Measurements from ENCODE around the gene ZC3H8.

The ZC3H8 gene

GRCh38 chr2:112195167-112195766, 59.6 kb downstream of the ZC3H8 start:
- no peak overlapping the region for H3K4me2 ChIP-seq (ENCODE audit: low read length)
- H3K27me3 ChIP-seq (ENCODE audit: insufficient read depth, low read length) = 0 out of 2 replicates have a peak, but pooled peaks cover 6% of the 10 kb centered on the region
- H3K9me2 ChIP-seq (ENCODE audit: low read depth, low read length) = no peaks in the 10 kb centered on the region
- no peaks in the 10 kb centered on the region for H3K4me1 ChIP-seq (ENCODE audit: insufficient read depth, low read length, severe bottlenecking)
- no peaks in the 10 kb centered on the region for H4K20me1 ChIP-seq (ENCODE audit: insufficient read depth, low read length)
- no peak overlapping the region for H3K9ac ChIP-seq (ENCODE audit: low read length)
- TF ChIP-seq, protein P1, sequence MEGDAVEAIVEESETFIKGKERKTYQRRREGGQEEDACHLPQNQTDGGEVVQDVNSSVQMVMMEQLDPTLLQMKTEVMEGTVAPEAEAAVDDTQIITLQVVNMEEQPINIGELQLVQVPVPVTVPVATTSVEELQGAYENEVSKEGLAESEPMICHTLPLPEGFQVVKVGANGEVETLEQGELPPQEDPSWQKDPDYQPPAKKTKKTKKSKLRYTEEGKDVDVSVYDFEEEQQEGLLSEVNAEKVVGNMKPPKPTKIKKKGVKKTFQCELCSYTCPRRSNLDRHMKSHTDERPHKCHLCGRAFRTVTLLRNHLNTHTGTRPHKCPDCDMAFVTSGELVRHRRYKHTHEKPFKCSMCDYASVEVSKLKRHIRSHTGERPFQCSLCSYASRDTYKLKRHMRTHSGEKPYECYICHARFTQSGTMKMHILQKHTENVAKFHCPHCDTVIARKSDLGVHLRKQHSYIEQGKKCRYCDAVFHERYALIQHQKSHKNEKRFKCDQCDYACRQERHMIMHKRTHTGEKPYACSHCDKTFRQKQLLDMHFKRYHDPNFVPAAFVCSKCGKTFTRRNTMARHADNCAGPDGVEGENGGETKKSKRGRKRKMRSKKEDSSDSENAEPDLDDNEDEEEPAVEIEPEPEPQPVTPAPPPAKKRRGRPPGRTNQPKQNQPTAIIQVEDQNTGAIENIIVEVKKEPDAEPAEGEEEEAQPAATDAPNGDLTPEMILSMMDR (IDR thresholded peaks at IDR 0.05; ENCODE audit: low read length) = no peak
- no peak for TF ChIP-seq EZH2 (IDR thresholded peaks at IDR 0.05; ENCODE audit: borderline replicate concordance, low read length)
- H3K36me3 ChIP-seq (ENCODE audit: insufficient read depth, low read length) = no peaks in the 10 kb centered on the region; the same call in 1 of the 2 replicates
- no peak overlapping the region for H2AFZ ChIP-seq (ENCODE audit: low read length)
- no peaks in the 10 kb centered on the region for H3F3A ChIP-seq (ENCODE audit: insufficient read depth, low read length)
- H3K79me2 ChIP-seq (ENCODE audit: insufficient read depth, low read length) = no peaks in the 10 kb centered on the region
- H3K4me3 ChIP-seq (ENCODE audit: low read depth, low read length, poor library complexity, severe bottlenecking) = no peak overlapping the region
- H3K27ac ChIP-seq (ENCODE audit: low read depth, low read length, poor library complexity, severe bottlenecking) = no peak overlapping the region
- H3K9me3 ChIP-seq (ENCODE audit: low read length) = no peaks in the 10 kb centered on the region

- no peak overlapping the region for H3K4me3 ChIP-seq (ENCODE audit: low read depth, low read length, poor library complexity, severe bottlenecking)
- H4K20me1 ChIP-seq (ENCODE audit: insufficient read depth, low read length) = no peaks in the 10 kb centered on the region
- TF ChIP-seq, protein P1 (IDR thresholded peaks at IDR 0.05; ENCODE audit: low read length) = no peak
- no peak for TF ChIP-seq EZH2 (IDR thresholded peaks at IDR 0.05; ENCODE audit: borderline replicate concordance, low read length)
- 0 out of 2 replicates have a peak, but pooled peaks cover 5% of the 10 kb centered on the region for H3F3A ChIP-seq (ENCODE audit: insufficient read depth, low read length)
- no peaks in the 10 kb centered on the region for H3K79me2 ChIP-seq (ENCODE audit: insufficient read depth, low read length)
- no peaks in the 10 kb centered on the region for H3K4me1 ChIP-seq (ENCODE audit: insufficient read depth, low read length, severe bottlenecking)
- H3K4me2 ChIP-seq (ENCODE audit: low read length) = no peak overlapping the region
- H3K27me3 ChIP-seq (ENCODE audit: insufficient read depth, low read length) = no peaks in the 10 kb centered on the region
- H3K9me3 ChIP-seq (ENCODE audit: low read length) = no peaks in the 10 kb centered on the region
- no peak overlapping the region for H3K9ac ChIP-seq (ENCODE audit: low read length)
- no peak overlapping the region for H2AFZ ChIP-seq (ENCODE audit: low read length)
- H3K27ac ChIP-seq (ENCODE audit: low read depth, low read length, poor library complexity, severe bottlenecking) = no peak overlapping the region
- no peaks in the 10 kb centered on the region for H3K9me2 ChIP-seq (ENCODE audit: low read depth, low read length)
- H3K36me3 ChIP-seq (ENCODE audit: insufficient read depth, low read length) = no peaks in the 10 kb centered on the region
Measured at GRCh38 chr2:112194482-112194881, 60.4 kb downstream of the ZC3H8 start.

- H3K4me1 ChIP-seq (ENCODE audit: insufficient read depth, low read length, severe bottlenecking) = no peaks in the 10 kb centered on the region
- TF ChIP-seq, protein P1 (IDR thresholded peaks at IDR 0.05; ENCODE audit: low read length) = no peak
- TF ChIP-seq EZH2 (IDR thresholded peaks at IDR 0.05; ENCODE audit: borderline replicate concordance, low read length) = no peak
- no peak overlapping the region for H3K9ac ChIP-seq (ENCODE audit: low read length)
- no peak overlapping the region for H3K4me2 ChIP-seq (ENCODE audit: low read length)
- H3K9me2 ChIP-seq (ENCODE audit: low read depth, low read length) = no peaks in the 10 kb centered on the region
- H2AFZ ChIP-seq (ENCODE audit: low read length) = no peak overlapping the region
- H3K79me2 ChIP-seq (ENCODE audit: insufficient read depth, low read length) = no peaks in the 10 kb centered on the region
- no peaks in the 10 kb centered on the region for H4K20me1 ChIP-seq (ENCODE audit: insufficient read depth, low read length)
- H3K36me3 ChIP-seq (ENCODE audit: insufficient read depth, low read length) = no peaks in the 10 kb centered on the region
- H3K27me3 ChIP-seq (ENCODE audit: insufficient read depth, low read length) = no peaks in the 10 kb centered on the region
- 0 out of 2 replicates have a peak, but pooled peaks cover 5% of the 10 kb centered on the region for H3F3A ChIP-seq (ENCODE audit: insufficient read depth, low read length)
- H3K27ac ChIP-seq (ENCODE audit: low read depth, low read length, poor library complexity, severe bottlenecking) = no peak overlapping the region
- H3K9me3 ChIP-seq (ENCODE audit: low read length) = no peaks in the 10 kb centered on the region
- no peak overlapping the region for H3K4me3 ChIP-seq (ENCODE audit: low read depth, low read length, poor library complexity, severe bottlenecking)
Measured at GRCh38 chr2:112194028-112194427, 60.8 kb downstream of the ZC3H8 start.
